ENCODE data around the gene PRICKLE4.

GRCh38 chr6:41736186-41736733 is 44.3 kb upstream of the PRICKLE4 start:
- TF ChIP-seq POLR2G (IDR thresholded peaks at IDR 0.05; ENCODE audit: low read depth, low read length) (no peak), TARDBP (CRISPR knock-in tag; IDR thresholded peaks at IDR 0.05) (no peak), SRF (IDR thresholded peaks at IDR 0.05; ENCODE audit: low read depth, low read length) (no peak), ATF3 (CRISPR knock-in tag; IDR thresholded peaks at IDR 0.05) (no peak), EZH2 (conservative IDR thresholded peaks at IDR 0.05; ENCODE audit: low read depth, low read length) (no peak), ZNF333 (CRISPR knock-in tag; IDR thresholded peaks at IDR 0.05; ENCODE audit: borderline replicate concordance) (no peak), RNF219 (CRISPR knock-in tag; IDR thresholded peaks at IDR 0.05) (no peak), ARHGAP35 (CRISPR knock-in tag; IDR thresholded peaks at IDR 0.05; ENCODE audit: borderline replicate concordance) (no peak)

Data from HepG2 (cell line).